GM18909 (cell line): ENCODE data around the gene MKNK2.
"Not testable (repeated sequence)": the region's sequence is repeated elsewhere in the genome, so short reads cannot be mapped to it uniquely, and the experiment has no call there.

Experiments used
- ATAC-seq: cut with Tn5 transposase; IDR thresholded peaks from one replicate; pipeline ENCODE4 v1.9.1; 2021; ENCODE audit warnings: mild to moderate bottlenecking; ENCODE audit not compliant: unreplicated experiment, poor library complexity

MKNK2 gene

DNA sequence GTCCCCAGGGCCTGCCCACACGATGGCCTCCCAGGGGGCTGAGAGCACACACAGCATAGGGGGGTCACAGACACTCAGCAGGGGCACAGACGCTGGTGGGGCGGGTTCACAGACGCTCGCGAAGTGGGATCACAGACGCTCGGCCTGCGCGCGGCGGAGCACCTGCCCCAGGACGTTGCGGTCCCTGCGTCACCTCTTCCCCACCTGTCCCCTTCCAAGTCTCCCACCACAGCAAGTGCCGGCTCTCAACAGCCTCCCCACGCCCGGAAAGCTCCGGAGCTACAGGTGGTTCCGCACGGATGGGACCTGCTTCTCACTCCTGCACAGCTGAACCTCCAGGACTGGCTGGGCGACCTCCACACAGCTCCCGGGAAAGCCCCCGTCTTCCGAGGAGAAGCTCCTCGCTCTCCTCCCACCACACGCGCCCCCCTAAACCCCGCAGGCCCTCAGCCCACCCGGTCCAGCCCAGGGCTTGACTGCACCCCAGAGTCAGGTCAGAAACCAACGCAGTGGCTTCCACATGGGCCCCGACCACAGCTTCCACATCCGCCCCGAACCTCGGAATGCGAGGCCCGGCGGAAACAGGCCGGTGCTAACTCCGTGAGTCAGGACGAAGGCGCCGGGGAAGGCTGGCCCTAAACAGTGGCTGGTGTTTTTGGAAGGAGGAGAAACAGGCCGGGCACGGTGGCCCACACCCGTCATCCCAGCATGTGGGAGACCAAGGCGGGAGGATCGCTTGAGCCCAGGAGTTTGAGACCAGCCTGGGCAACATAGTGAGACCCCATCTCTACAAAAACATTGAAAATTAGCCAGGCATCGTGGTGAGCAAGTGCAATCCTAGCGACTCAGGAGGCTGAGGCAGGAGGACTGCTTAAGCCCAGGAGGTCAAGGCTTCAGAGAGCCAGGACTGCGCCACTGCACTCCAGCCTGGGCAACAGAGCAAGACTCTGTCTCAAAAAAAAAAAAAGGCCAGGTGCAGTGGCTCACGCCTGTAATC lies 52.0 kb downstream of the MKNK2 start:
- ATAC-seq = no peak

DNA sequence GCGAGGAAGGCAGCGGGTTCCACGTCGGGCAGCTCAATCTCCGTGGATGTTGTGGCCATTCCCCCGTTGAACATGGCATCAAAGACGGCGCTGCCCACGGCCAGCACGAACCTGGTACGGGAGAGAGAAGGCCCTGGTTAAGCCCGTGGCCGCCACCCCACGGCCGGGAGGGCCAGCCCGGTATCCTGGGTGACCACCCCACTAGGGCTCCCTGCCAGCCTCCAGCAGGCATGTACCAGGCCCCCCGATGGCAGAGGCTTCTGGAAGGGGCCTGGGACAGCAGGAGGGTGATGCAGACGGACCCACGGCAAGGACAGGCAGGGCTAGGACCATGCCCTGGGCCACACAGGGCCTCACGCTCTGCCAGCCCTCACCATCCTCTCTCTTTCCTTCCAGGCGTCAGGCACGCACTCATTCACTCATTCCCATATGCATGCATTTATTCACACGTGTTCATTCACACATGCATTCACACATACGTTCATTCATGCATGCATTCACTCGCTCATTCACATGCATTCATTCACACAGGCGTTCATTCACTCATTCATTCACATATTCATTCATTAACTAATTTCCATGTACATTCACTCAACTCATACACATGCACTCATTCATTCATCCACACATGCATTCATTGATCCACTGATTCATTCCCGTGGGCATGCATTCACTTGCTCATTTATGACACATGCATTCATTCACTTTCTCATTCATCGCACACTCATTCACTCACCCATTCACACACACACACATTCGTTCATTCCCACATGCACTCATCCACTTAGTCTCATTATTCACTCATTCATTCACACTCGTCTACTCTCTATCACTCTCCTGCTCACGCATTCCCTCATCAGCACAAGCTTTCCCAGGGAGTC lies 53.5 kb downstream of the MKNK2 start:
- no peak for ATAC-seq

DNA sequence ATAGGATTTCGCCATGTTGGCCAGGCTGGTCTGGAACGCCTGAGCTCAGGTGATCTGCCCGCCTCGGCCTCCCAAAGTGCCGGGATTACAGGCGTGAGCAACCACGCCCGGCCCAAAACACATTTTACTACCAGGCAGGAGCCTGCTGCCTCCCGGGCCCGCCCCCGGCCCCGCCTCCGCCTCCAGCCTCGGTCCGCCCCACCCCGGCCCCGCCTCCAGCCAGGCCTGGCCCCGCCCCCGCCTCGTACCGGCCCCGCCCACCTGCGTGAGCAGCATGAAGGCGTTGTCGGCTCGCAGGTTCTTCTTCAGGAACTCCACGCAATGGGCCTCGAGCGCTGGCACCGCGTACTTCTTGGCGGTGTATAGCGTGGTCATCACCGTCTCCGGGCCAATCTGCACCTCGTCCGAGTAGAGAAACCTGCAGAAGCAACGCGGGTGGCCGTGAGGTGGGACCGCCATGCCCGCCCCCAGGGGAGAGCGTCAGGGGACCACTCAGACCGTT lies 58.2 kb downstream of the MKNK2 start:
- no peak for ATAC-seq

DNA sequence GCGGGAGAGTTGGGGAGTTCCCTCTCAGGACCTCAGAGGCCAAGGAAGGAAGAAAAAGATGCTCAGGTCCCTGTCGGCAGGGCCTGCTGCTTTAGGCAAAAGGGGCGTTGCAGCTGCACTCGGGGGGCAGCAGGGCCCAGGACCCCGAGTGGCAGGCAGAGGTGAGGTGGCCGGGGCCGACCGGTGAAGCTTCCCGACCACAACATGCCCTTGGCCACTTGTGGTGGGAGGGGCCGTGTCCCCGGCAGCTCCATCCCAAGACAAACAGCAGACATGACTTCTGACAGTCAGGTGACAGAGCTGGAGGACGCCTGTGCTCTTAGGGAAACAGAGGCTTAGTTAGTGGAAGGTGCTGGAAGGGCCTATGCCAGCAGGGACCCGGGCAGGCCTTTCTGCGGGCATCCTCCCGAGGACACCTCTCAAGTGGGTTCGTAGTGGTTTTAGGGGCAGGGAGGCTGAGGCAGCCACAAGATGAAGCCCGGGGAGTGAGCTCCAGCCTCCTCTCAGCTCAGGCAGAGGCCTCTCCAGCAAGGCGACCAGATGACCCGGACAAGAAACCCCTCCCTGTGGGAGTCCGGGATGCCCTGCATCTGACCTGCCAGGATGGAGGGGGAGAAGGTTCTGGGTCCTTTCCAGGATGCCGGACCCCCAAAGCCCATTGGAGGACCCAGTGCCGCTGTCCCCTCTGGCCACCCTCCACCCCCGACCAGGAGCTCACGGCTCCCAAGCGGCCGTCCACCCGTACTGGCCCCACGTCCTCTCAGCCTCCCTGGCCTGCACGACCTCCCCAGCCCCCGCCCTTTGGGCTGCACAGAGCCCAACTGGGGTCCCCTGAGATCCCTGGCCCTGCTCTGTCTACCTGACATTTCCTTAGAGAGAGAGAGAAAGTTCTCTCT lies 59.8 kb downstream of the MKNK2 start:
- ATAC-seq = no peak

DNA sequence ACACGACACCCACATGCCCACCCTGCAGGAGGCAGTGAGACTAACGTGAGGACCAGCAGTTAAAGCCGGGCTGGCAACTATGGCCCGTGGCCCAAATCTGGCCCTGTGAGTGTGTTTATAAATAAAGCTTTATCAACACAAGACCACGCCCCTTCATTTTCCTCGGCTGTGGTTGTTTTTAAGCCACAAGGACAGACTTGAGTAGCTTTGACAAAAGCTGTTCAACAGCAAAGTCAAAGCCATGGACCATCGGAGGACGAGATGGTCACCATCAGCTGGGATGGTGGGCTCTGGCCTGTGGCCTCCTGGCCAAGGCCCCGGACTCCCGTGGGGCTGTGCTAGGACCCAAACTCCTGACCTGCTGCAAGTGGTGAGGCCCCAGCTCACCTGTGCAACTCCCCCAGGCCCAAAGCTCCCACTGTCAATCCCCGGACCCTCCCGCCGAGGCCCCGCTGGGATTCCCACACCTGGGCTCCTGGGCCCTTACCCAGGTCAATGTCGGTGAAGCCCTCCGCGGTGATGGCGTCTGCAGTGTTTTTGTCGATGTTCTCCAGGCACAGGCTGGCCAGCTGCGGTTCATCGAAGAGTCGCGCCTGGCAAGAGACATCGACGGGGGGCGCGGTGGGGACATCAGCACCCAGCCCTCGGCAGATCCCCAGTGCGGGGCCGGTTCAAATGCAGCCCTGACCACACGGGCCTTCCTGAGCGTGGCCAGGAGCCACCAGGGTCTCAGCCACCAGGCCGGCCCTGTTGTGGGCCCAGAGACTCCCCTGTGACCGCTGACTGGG lies 60.6 kb downstream of the MKNK2 start:
- no peak for ATAC-seq

DNA sequence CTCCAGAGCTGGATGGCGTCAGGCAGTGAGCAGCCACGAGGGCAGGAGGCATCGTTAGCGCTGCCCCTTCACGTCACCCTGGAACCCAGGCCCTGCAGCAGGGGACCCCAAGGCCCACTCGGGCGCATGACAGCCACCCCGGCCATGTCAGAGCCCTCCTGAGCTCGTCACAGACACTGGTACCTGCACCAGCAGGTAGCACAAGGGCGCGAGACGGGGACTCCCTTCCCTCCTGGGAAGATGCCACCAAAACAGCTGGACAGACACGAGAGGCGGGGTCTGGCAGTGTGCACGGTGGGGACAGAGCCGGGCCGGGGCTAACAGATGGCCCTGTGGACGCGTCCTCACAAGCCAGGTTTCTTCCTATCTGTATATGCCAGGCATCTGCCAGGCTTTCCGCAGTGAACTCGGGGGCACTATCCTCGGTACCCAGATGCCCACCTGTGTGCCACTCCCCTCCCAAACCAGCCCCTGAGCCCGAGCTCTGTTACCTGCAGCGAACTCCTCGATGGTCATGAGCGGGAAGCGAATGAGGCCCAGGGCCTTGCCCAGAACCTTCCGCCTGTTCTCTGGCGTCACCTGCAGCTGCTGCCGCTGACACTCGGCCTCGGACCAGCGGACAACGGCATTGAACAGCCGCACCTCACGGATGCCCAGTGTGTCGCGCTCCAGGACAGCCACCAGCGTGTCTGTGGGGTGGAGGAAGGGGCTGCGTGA lies 61.4 kb downstream of the MKNK2 start:
- no peak for ATAC-seq

DNA sequence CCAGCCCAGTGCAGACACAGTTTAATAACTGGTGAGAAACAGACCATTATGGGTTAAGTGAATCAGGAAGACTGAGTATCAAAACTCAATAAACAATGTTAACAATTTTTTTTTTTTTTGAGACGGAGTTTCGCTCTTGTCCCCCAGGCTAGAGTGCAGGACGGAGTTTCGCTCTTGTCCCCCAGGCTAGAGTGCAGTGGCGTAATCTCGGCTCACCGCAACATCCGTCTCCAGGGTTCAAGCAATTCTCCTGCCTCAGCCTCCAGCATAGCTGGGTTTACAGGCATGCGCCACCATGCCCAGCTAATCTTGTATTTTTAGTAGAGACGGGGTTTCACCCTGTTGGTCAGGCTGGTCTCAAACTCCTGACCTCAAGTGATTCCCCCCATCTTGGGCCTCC lies 62.6 kb downstream of the MKNK2 start:
- ATAC-seq = not testable (repeated sequence)
